Cardiac fibroblast (primary cell): ENCODE results near the gene MAN1C1.
A peak's percentile ranks its signal among the peaks of the same experiment; 100 is the strongest.

Experiments
- DNase-seq, 2 donors: peaks; one replicate each; pipeline versions ENCODE4 v3.0.0 to v3.0.0-alpha.2; 2010; ENCODE audit warnings: low read depth in 2 of 2
- H3K4me3 ChIP-seq, 2 donors: replicated peaks in 1 of 2; 1 replicate in 1 of 2; 2 replicates in 1 of 2; pipeline ENCODE4 v1.5.1; 2011; ENCODE audit warnings: low read depth in 2 of 2, low read length in 2 of 2, mild to moderate bottlenecking in 2 of 2, moderate library complexity in 1 of 2
- CTCF ChIP-seq: IDR thresholded peaks from one replicate; pipeline ENCODE4 v1.5.1; 2011; ENCODE audit warnings: low read depth, mild to moderate bottlenecking, low read length, inconsistent platforms

The MAN1C1 gene

GRCh38 chr1:25821630-25822091 is 205.1 kb downstream of the MAN1C1 start:
- no peak for TF ChIP-seq CTCF
- peak overlapping the region in 1 of 2 donors; percentile 4 for H3K4me3 ChIP-seq

GRCh38 chr1:25825605-25826004 is 209.0 kb downstream of the MAN1C1 start:
- DNase-seq: no peak
- no peak for TF ChIP-seq CTCF
- no peak overlapping the region for H3K4me3 ChIP-seq

More at GRCh38 chr1:25821630-25822091, 205.1 kb downstream of the MAN1C1 start:
- peak; percentile 49 to 76 for DNase-seq

- H3K4me3 ChIP-seq: no peak overlapping the region
- no peak for TF ChIP-seq CTCF
- DNase-seq: no peak
Observed at GRCh38 chr1:25826571-25826970, 210.0 kb downstream of the MAN1C1 start.

- no peak for DNase-seq
- no peak for TF ChIP-seq CTCF
- no peak overlapping the region for H3K4me3 ChIP-seq
Observed at GRCh38 chr1:25828491-25828890, 211.9 kb downstream of the MAN1C1 start.

- H3K4me3 ChIP-seq: no peak overlapping the region
- TF ChIP-seq CTCF: no peak
- DNase-seq: no peak
Observed at GRCh38 chr1:25829046-25829445, 212.5 kb downstream of the MAN1C1 start.

- no peak overlapping the region for H3K4me3 ChIP-seq
- no peak for TF ChIP-seq CTCF
Observed at GRCh38 chr1:25831569-25832196, 215.1 kb downstream of the MAN1C1 start.

GRCh38 chr1:25832336-25833037 is 215.9 kb downstream of the MAN1C1 start:
- no peak overlapping the region for H3K4me3 ChIP-seq
- no peak for TF ChIP-seq CTCF
- DNase-seq: no peak

More at GRCh38 chr1:25831569-25832196, 215.1 kb downstream of the MAN1C1 start:
- no peak for DNase-seq
